Calu3 (cell line): ENCODE data around the gene HIBADH. TPM values are rescaled to one million over a fixed set of nuclear protein-coding genes. Genes with fewer than 3 reads are reported as not detected.

Experiments
- BruUV-seq: library from RNA; stranded (reverse); fragments of 400-500 nt; replicated peaks from 2 replicates; lab custom pipeline; 2021; lab: Mats Ljungman, UMichigan
- CTCF ChIA-PET: fragments of 300-600 bp; sonication (Branson Sonifier 250); formaldehyde crosslinking; loops from one replicate; lab custom pipeline; 2022; ENCODE audit warnings: antibody characterized with exemption; lab: Charles Lee
- DNase-seq: peaks from one replicate; pipeline ENCODE4 v3.0.0; 2022
- H3K27ac Mint-ChIP-seq: one replicate; pipeline ENCODE4 v1.8.0; 2022; ENCODE audit warnings: mixed read lengths; ENCODE audit not compliant: unreplicated experiment
- H3K27me3 Mint-ChIP-seq: one replicate; pipeline ENCODE4 v1.8.0; 2022; ENCODE audit warnings: mixed read lengths; ENCODE audit not compliant: unreplicated experiment
- H3K36me3 Mint-ChIP-seq: one replicate; pipeline ENCODE4 v1.8.0; 2022; ENCODE audit warnings: mild to moderate bottlenecking, moderate library complexity, mixed read lengths; ENCODE audit not compliant: insufficient read depth, unreplicated experiment
- H3K4me1 Mint-ChIP-seq: one replicate; pipeline ENCODE4 v1.8.0; 2022; ENCODE audit warnings: mild to moderate bottlenecking, low read depth, mixed read lengths; ENCODE audit not compliant: unreplicated experiment
- H3K4me3 Mint-ChIP-seq: one replicate; pipeline ENCODE4 v1.8.0; 2022; ENCODE audit warnings: mild to moderate bottlenecking, low read depth, moderate library complexity, mixed read lengths; ENCODE audit not compliant: unreplicated experiment
- H3K9me3 Mint-ChIP-seq: one replicate; pipeline ENCODE4 v1.8.0; 2022; ENCODE audit warnings: low read depth, mixed read lengths; ENCODE audit not compliant: unreplicated experiment
- intact Hi-C: fragments of 100-400 bp; cut with micrococcal nuclease; formaldehyde crosslinking; loops from one replicate; pipeline ENCODE4 v1.10.0; 2022; ENCODE audit not compliant: unreplicated experiment
- total RNA-seq: library from RNA; stranded (reverse); gene quantifications from 2 replicates; pipeline ENCODE4 v1.2.3, GENCODE V29; 2022
- TF ChIP-seq, protein P1 (sequence below): fragments of 200-600 bp; IDR thresholded peaks from one replicate; pipeline ENCODE4 v1.8.0; 2022; ENCODE audit warnings: antibody characterized with exemption; ENCODE audit not compliant: unreplicated experiment

The HIBADH gene
- total RNA-seq, 1 experiment from 2014 or later = 74.6 TPM

- no peaks in the 10 kb centered on the region for H3K9me3 Mint-ChIP-seq
- H3K4me3 Mint-ChIP-seq = no peak overlapping the region
- CTCF ChIA-PET = interaction anchor here (0.5 to 0.6 kb wide), 2 partner anchors 30 to 104 kb away, joined by 3 to 4 read pairs; no protein-coding TSS in a partner anchor
- BruUV-seq = no TSS peak
- H3K27me3 Mint-ChIP-seq = no peaks in the 10 kb centered on the region
- TF ChIP-seq, protein P1, sequence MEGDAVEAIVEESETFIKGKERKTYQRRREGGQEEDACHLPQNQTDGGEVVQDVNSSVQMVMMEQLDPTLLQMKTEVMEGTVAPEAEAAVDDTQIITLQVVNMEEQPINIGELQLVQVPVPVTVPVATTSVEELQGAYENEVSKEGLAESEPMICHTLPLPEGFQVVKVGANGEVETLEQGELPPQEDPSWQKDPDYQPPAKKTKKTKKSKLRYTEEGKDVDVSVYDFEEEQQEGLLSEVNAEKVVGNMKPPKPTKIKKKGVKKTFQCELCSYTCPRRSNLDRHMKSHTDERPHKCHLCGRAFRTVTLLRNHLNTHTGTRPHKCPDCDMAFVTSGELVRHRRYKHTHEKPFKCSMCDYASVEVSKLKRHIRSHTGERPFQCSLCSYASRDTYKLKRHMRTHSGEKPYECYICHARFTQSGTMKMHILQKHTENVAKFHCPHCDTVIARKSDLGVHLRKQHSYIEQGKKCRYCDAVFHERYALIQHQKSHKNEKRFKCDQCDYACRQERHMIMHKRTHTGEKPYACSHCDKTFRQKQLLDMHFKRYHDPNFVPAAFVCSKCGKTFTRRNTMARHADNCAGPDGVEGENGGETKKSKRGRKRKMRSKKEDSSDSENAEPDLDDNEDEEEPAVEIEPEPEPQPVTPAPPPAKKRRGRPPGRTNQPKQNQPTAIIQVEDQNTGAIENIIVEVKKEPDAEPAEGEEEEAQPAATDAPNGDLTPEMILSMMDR = no peak
- H3K4me1 Mint-ChIP-seq = peaks cover 38% of the 10 kb centered on the region
- no peaks in the 10 kb centered on the region for H3K36me3 Mint-ChIP-seq
- no peak for DNase-seq
- no peak overlapping the region for H3K27ac Mint-ChIP-seq
- intact Hi-C loops = no loop called here
Observed at GRCh38 chr7:27652518-27652917, 10.2 kb downstream of the HIBADH start.

DNA sequence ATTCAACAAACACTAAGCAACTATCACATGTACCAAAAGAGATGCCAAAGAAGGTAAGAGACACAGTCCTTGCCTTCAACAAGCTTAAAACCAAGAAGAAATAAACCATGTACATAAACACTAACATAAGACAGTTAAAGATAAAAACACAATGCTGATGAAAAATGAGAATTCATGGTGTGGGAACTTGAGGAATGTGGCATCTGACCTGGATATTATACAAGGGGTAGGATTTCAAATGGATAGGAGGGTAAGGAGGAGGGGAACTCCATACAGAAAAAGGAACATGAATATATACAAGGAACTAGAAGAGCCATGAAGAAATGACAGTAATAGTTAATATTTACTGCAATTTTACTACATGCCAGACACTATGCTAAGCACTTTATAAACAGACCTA, 11.0 kb downstream of the HIBADH start:
- Mint-ChIP-seq H3K9me3 (no peaks in the 10 kb centered on the region), H3K36me3 (no peaks in the 10 kb centered on the region), H3K4me1 (peaks cover 30% of the 10 kb centered on the region), H3K27me3 (no peaks in the 10 kb centered on the region), H3K4me3 (no peak overlapping the region), H3K27ac (no peak overlapping the region)
- TF ChIP-seq, protein P1 = no peak
- intact Hi-C loops = no loop called here
- CTCF ChIA-PET = interaction anchor here (1.5 kb wide), 1 partner anchor 11 kb away, joined by 4 read pairs; the partner anchor contains the start of gene HIBADH
- BruUV-seq = no TSS peak
- DNase-seq = no peak

DNA sequence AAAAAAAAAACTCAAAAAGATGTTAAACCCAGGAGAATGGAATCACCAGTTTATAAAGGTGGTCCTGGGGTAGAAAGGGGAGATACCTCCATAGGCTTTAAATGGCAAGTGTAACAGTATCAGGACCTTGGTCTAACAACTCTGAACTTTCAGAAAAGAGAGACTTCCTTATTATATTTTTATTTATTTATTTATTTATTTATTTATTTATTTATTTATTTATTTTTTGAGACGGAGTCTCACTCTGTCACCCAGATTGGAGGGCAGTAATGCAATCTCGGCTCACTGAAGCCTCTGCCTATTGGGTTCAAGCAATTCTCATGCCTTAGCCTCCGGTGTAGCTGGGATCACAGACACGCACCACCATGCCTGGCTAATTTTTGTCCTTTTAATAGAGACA, 12.4 kb downstream of the HIBADH start:
- H3K36me3 Mint-ChIP-seq = peaks cover 5% of the 10 kb centered on the region
- no peaks in the 10 kb centered on the region for H3K9me3 Mint-ChIP-seq
- no peaks in the 10 kb centered on the region for H3K27me3 Mint-ChIP-seq
- H3K4me1 Mint-ChIP-seq = peaks cover 29% of the 10 kb centered on the region
- no peak overlapping the region for H3K4me3 Mint-ChIP-seq
- H3K27ac Mint-ChIP-seq = no peak overlapping the region
- TF ChIP-seq, protein P1 = no peak
- no peak for DNase-seq
- no TSS peak for BruUV-seq
- CTCF ChIA-PET = interaction anchor here (0.7 to 1.5 kb wide), 5 partner anchors 12 to 1034 kb away, joined by 3 to 7 read pairs (median 4); partner anchors contain the start of gene HIBADH
- intact Hi-C loops = no loop called here

DNA sequence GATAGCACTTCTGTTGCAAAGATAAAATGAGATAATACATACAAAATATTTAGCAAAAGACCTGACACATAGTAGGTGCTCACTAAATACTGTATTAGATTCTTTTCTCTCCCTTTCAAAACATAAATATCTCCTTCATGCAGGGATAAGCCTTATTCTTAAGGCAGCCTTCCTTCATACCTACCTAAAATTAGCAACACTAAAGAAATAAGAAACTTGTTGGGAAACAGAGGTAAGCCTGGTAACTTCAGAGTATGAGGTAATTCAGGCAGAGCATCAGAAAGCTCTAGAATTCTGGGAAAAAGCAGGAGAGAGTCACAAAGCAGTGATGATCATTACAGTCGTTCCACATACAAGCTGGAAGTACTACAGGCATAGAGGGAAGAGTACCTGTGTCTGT, 15.2 kb downstream of the HIBADH start:
- Mint-ChIP-seq H3K4me1 (peaks cover 44% of the 10 kb centered on the region), H3K36me3 (peaks cover 10% of the 10 kb centered on the region), H3K27me3 (no peaks in the 10 kb centered on the region), H3K9me3 (no peaks in the 10 kb centered on the region), H3K27ac (peak overlapping the region; percentile 6), H3K4me3 (no peak overlapping the region)
- no TSS peak for BruUV-seq
- DNase-seq = no peak
- CTCF ChIA-PET = no interaction called here
- TF ChIP-seq, protein P1 = no peak
- intact Hi-C loops = no loop called here
